ENCODE results near the gene CCDC102A. TPM values are rescaled to one million over a fixed set of nuclear protein-coding genes. Genes with fewer than 3 reads are reported as not detected.

Gene CCDC102A
- total RNA-seq, 1 experiment from 2014 or later: 4.5 TPM

DNA sequence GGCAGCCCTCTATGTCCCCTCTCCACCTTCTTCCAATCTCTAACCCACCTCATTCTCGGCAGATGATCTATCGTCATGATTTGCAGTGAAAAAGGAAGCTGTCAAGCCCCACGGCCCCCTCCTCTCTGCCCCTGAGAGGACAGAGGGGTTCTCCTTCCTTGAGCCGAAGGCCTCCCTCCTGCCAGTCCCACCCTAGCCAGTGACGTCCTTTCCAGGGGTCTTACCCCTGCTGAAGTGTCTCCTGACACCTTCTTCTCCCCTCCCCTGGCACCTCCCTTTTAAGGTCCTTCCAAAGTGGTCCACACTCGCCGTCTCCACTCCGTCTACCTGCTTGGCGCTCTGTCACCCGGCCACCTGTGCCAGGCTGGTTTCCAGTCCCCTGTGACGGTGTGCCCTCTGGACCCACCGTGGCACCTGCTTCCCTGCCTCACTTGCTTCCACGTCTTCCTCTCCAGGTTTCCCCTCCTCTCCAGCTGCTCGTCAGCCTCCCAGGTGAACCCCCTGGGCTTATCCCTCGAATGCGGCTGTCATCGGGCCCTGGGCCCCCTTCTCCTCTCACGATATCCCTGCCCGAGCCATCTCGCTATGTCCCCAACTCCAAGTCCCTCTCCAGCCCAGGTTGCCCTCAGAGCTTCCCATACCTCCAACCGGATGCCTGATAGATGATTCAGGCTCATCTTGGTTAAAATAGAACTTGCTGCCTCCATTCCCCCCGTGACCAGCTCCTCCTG, 5.7 kb downstream of the CCDC102A start:
- peak overlapping the region; percentile 77 for H3K4me2 ChIP-seq (ENCODE audit: low read length)
- peaks cover 20 to 58% of the 10 kb centered on the region in 2 experiments for H3K4me1 ChIP-seq (ENCODE audit: control insufficient read depth in 1 of 2, insufficient read depth in 2 of 2, low read length in 2 of 2)
- ChIA-PET POLR2A (no interaction called here), CTCF (no interaction called here), RAD21 (ENCODE audit: low non-redundant PET in 1 of 2, low total read pairs in 2 of 2, uncharacterized antibody in 2 of 2, unreplicated experiment in 2 of 2) (no interaction called here)
- no peaks in the 10 kb centered on the region for H3K9me3 ChIP-seq (ENCODE audit: control insufficient read depth in 1 of 2, insufficient read depth in 1 of 2, low read depth in 1 of 2, low read length in 2 of 2)
- peak overlapping the region; percentile 62 for H3K9ac ChIP-seq (ENCODE audit: low read length)
- intact Hi-C loops (cut with micrococcal nuclease): no loop called here
- TF ChIP-seq, protein P1, sequence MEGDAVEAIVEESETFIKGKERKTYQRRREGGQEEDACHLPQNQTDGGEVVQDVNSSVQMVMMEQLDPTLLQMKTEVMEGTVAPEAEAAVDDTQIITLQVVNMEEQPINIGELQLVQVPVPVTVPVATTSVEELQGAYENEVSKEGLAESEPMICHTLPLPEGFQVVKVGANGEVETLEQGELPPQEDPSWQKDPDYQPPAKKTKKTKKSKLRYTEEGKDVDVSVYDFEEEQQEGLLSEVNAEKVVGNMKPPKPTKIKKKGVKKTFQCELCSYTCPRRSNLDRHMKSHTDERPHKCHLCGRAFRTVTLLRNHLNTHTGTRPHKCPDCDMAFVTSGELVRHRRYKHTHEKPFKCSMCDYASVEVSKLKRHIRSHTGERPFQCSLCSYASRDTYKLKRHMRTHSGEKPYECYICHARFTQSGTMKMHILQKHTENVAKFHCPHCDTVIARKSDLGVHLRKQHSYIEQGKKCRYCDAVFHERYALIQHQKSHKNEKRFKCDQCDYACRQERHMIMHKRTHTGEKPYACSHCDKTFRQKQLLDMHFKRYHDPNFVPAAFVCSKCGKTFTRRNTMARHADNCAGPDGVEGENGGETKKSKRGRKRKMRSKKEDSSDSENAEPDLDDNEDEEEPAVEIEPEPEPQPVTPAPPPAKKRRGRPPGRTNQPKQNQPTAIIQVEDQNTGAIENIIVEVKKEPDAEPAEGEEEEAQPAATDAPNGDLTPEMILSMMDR (IDR thresholded peaks at IDR 0.05 in 2 of 3, conservative IDR thresholded peaks at IDR 0.05 in 1 of 3; ENCODE audit: borderline replicate concordance in 1 of 3, insufficient read depth in 1 of 3, low read depth in 2 of 3, low read length in 2 of 3): no peak
- TF ChIP-seq, protein P2, sequence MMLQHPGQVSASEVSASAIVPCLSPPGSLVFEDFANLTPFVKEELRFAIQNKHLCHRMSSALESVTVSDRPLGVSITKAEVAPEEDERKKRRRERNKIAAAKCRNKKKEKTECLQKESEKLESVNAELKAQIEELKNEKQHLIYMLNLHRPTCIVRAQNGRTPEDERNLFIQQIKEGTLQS (IDR thresholded peaks at IDR 0.05): no peak
- TF ChIP-seq EZH2 (IDR thresholded peaks at IDR 0.05): no peak
- TF ChIP-seq POLR2A (IDR thresholded peaks at IDR 0.05; ENCODE audit: borderline replicate concordance, extremely low read depth, insufficient read depth, insufficient read length): no peak
- TF ChIP-seq FOSL1 (IDR thresholded peaks at IDR 0.05; ENCODE audit: low read depth): no peak
- TF ChIP-seq CEBPB (IDR thresholded peaks at IDR 0.05; ENCODE audit: low read depth): no peak
- H3K4me3 ChIP-seq (replicated peaks in 1 of 2; ENCODE audit: low read depth in 1 of 2, low read length in 2 of 2): peak overlapping the region; percentile 55 to 64
- no peak overlapping the region for H2AFZ ChIP-seq (ENCODE audit: low read depth, low read length, poor library complexity, severe bottlenecking)
- H4K20me1 ChIP-seq (ENCODE audit: insufficient read depth): no peaks in the 10 kb centered on the region
- H3K27me3 ChIP-seq (ENCODE audit: insufficient read depth, low read length): no peaks in the 10 kb centered on the region
- DNase-seq (ENCODE audit: low read depth, low spot score) (no peak), ATAC-seq (no peak)
- no peaks in the 10 kb centered on the region for H3K9me2 ChIP-seq (ENCODE audit: insufficient read depth)
- H3K36me3 ChIP-seq (ENCODE audit: control insufficient read depth in 1 of 2, insufficient read depth in 2 of 2, low read length in 2 of 2): peaks cover 0 to 4% of the 10 kb centered on the region in 2 experiments; a peak in 1 of 4 replicates
- H3K27ac ChIP-seq (ENCODE audit: low read depth, low read length): peak overlapping the region; percentile 82
- H3K79me2 ChIP-seq (ENCODE audit: insufficient read depth, low read length): peaks cover 21% of the 10 kb centered on the region; the same call in 1 of the 2 replicates
- no TSS peak for BruUV-seq (replicated peaks)

DNA sequence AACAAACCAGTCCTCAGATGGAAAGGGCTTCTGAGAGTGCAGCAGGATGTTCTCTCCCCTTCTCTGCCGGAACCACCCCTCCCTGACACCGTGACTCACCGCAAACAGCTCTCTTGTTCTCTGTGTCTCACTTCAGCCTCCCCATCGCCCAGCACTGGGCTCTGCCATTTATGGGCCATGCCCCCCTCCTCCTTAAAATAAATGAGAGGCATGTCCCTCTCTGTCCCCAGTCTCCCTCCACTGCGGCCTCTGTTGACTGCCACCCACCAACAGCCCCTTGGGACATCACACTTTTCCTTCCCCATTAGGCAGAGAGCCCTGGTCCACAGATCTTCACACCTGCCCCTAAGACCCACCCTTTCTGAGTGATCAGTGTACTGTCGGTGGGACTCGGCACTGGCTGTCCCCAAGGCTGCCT, 6.3 kb downstream of the CCDC102A start:
- ChIA-PET POLR2A (no interaction called here), CTCF (no interaction called here), RAD21 (ENCODE audit: low non-redundant PET in 1 of 2, low total read pairs in 2 of 2, uncharacterized antibody in 2 of 2, unreplicated experiment in 2 of 2) (no interaction called here)
- BruUV-seq (replicated peaks): no TSS peak
- intact Hi-C loops (cut with micrococcal nuclease): no loop called here
- Histone ChIP-seq H3K4me2 (ENCODE audit: low read length) (peak overlapping the region; percentile 77), H3K9me3 (ENCODE audit: control insufficient read depth in 1 of 2, insufficient read depth in 1 of 2, low read depth in 1 of 2, low read length in 2 of 2) (no peaks in the 10 kb centered on the region), H4K20me1 (ENCODE audit: insufficient read depth) (no peaks in the 10 kb centered on the region), H3K27me3 (ENCODE audit: insufficient read depth, low read length) (no peaks in the 10 kb centered on the region), H3K9ac (ENCODE audit: low read length) (peak overlapping the region; percentile 62), H3K36me3 (ENCODE audit: control insufficient read depth in 1 of 2, insufficient read depth in 2 of 2, low read length in 2 of 2) (peaks cover 0 to 4% of the 10 kb centered on the region in 2 experiments; a peak in 1 of 4 replicates), H2AFZ (ENCODE audit: low read depth, low read length, poor library complexity, severe bottlenecking) (no peak overlapping the region), H3K4me1 (ENCODE audit: control insufficient read depth in 1 of 2, insufficient read depth in 2 of 2, low read length in 2 of 2) (peaks cover 18 to 52% of the 10 kb centered on the region in 2 experiments), H3K79me2 (ENCODE audit: insufficient read depth, low read length) (peaks cover 18% of the 10 kb centered on the region; the same call in 1 of the 2 replicates), H3K4me3 (replicated peaks in 1 of 2; ENCODE audit: low read depth in 1 of 2, low read length in 2 of 2) (peak overlapping the region; percentile 55 to 64), H3K27ac (ENCODE audit: low read depth, low read length) (peak overlapping the region; percentile 82), H3K9me2 (ENCODE audit: insufficient read depth) (no peaks in the 10 kb centered on the region)
- ATAC-seq (peak; percentile 51), DNase-seq (ENCODE audit: low read depth, low spot score) (no peak)
- TF ChIP-seq, protein P3, sequence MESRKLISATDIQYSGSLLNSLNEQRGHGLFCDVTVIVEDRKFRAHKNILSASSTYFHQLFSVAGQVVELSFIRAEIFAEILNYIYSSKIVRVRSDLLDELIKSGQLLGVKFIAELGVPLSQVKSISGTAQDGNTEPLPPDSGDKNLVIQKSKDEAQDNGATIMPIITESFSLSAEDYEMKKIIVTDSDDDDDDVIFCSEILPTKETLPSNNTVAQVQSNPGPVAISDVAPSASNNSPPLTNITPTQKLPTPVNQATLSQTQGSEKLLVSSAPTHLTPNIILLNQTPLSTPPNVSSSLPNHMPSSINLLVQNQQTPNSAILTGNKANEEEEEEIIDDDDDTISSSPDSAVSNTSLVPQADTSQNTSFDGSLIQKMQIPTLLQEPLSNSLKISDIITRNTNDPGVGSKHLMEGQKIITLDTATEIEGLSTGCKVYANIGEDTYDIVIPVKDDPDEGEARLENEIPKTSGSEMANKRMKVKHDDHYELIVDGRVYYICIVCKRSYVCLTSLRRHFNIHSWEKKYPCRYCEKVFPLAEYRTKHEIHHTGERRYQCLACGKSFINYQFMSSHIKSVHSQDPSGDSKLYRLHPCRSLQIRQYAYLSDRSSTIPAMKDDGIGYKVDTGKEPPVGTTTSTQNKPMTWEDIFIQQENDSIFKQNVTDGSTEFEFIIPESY (IDR thresholded peaks at IDR 0.05; ENCODE audit: extremely low read depth, insufficient replicate concordance, low read length): no peak
- TF ChIP-seq SIN3A (IDR thresholded peaks at IDR 0.05; ENCODE audit: low read depth) (no peak), CEBPB (IDR thresholded peaks at IDR 0.05; ENCODE audit: low read depth) (no peak), SRF (IDR thresholded peaks at IDR 0.05; ENCODE audit: low read depth) (no peak), YY1 (IDR thresholded peaks at IDR 0.05; ENCODE audit: extremely low read depth, insufficient replicate concordance, low read depth, low read length) (no peak)

Data from HCT116 (cell line).